ENCODE results near the gene SPSB2. TPM values are rescaled to one million over a fixed set of nuclear protein-coding genes. Genes with fewer than 3 reads are reported as not detected.
"Not testable (repeated sequence)": the region's sequence is repeated elsewhere in the genome, so short reads cannot be mapped to it uniquely, and the experiment has no call there.

The SPSB2 gene
- total RNA-seq, 1 donor, result 11.9 TPM

- H2AFZ ChIP-seq (ENCODE audit: low read length), result peak overlapping the region; percentile 89
- peak overlapping the region; percentile 71 for H3K27ac ChIP-seq (ENCODE audit: low read depth, low read length)
- no peak for TF ChIP-seq CTCF (IDR thresholded peaks at IDR 0.05; ENCODE audit: extremely low read depth, low read depth, low read length)
- peaks cover 4% of the 10 kb centered on the region for H3K36me3 ChIP-seq (ENCODE audit: insufficient read depth, low read length)
- H4K20me1 ChIP-seq (ENCODE audit: insufficient read depth, low read length), result no peaks in the 10 kb centered on the region
- H3K27me3 ChIP-seq (ENCODE audit: insufficient read depth, low read length), result no peaks in the 10 kb centered on the region
- no peak for DNase-seq (ENCODE audit: insufficient read length, low spot score, missing footprints)
- H3K4me2 ChIP-seq (ENCODE audit: insufficient read depth, low read length), result peak overlapping the region; percentile 82
- H3K4me1 ChIP-seq (ENCODE audit: insufficient read depth, low read length), result peaks cover 11% of the 10 kb centered on the region
- peak overlapping the region; percentile 66 for H3K4me3 ChIP-seq (ENCODE audit: insufficient read depth, low read length)
- no peaks in the 10 kb centered on the region for H3K79me2 ChIP-seq (ENCODE audit: insufficient read depth, low read length)
- no peaks in the 10 kb centered on the region for H3K9me3 ChIP-seq (ENCODE audit: low read depth, low read length)
Observed at GRCh38 chr12:6891646-6892001, 18.5 kb upstream of the SPSB2 start.

DNA sequence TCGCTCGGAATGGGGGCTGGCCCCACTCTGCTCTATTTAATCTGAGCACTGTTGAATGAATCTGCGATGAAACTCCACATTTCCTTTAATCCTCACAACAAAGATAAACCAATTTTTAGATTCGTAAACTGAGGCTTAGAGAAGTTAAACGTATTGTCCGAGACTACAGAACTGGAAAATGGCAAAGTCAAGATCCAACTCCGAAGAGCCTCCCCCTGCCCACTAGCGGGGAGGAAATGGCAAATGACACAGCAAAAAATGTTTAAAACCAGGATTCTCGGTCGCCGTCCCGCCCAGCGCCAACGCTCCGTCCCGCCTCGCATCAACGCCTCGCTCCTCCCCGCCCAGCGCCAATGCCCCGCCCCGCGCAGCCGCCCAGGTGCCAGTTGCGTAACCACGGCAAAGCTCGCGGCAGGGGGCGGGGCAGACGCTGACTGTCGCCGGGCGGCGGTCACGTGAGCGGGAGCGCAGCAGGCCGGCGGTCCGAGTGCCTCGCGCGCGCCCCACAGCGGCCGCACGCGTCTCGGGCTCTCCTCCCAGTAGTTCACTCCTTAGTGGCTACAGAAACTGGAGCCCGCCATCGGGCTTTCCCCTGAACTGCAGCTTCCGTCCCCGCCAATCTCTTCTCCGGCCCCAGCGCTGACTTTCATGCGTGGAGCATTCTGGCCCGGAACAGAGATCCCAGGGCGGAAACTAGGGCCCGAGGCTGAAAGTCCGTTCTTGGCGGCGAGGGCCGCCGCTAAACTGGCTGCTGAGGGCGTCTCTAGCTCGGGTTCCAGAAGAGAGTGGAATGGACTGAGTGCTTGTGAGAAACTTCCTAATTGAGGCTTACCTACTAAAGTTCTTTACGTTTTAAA lies 17.9 kb upstream of the SPSB2 start:
- H3K4me3 ChIP-seq (ENCODE audit: insufficient read depth, low read length), result peak overlapping the region; percentile 66
- peak; percentile 74 for TF ChIP-seq CTCF (IDR thresholded peaks at IDR 0.05; ENCODE audit: extremely low read depth, low read depth, low read length)
- no peaks in the 10 kb centered on the region for H3K79me2 ChIP-seq (ENCODE audit: insufficient read depth, low read length)

DNA sequence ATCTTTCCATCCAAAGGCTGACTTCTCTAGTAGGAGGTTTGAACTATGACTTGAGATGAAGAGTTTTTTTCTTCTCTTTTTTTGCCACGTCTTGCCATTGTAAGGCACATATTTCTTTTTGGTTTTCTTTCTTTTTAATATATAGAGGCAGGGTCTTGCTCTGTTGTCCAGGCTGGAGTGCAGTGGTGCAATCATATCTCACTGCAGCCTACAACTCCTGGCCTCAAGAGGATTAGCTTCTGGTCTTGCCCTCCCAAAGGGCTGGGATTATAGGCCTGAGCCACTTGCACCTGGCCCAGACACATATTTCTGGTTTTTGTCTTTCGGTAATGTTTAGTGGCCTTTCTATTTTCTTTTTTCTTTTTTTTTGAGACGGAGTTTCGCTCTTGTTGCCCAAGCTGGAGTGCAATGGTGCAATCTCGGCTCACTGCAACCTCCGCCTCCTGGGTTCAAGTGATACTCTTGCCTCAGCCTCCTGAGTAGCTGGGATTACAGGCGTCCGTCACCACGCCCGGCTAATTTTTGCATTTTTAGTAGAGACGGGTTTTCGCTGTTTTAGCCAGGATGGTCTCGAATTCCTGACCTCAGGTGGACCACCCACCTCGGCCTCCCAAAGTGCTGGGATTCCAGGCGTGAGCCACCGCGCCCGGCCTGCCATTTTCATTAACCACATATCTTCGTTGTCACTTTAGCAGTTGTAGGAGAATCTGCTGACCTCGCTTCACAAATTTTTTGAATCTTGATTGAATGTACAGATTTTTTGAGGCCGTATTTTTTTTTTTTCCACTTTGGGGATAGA lies 16.9 kb upstream of the SPSB2 start:
- H4K20me1 ChIP-seq (ENCODE audit: insufficient read depth, low read length); H3K9me3 ChIP-seq (ENCODE audit: low read depth, low read length); H3K27me3 ChIP-seq (ENCODE audit: insufficient read depth, low read length); H2AFZ ChIP-seq (ENCODE audit: low read length); H3K4me3 ChIP-seq (ENCODE audit: insufficient read depth, low read length); H3K79me2 ChIP-seq (ENCODE audit: insufficient read depth, low read length); H3K36me3 ChIP-seq (ENCODE audit: insufficient read depth, low read length); DNase-seq (ENCODE audit: insufficient read length, low spot score, missing footprints): not testable (repeated sequence)
- H3K4me2 ChIP-seq (ENCODE audit: insufficient read depth, low read length), result peak overlapping the region; percentile 70
- H3K27ac ChIP-seq (ENCODE audit: low read depth, low read length), result peak overlapping the region; percentile 67
- H3K4me1 ChIP-seq (ENCODE audit: insufficient read depth, low read length), result peaks cover 11% of the 10 kb centered on the region

More for the DNA sequence above, 17.9 kb upstream of the SPSB2 start:
- Histone ChIP-seq H3K27ac (ENCODE audit: low read depth, low read length) (peak overlapping the region; percentile 71), H3K27me3 (ENCODE audit: insufficient read depth, low read length) (no peaks in the 10 kb centered on the region), H3K36me3 (ENCODE audit: insufficient read depth, low read length) (peaks cover 4% of the 10 kb centered on the region), H3K4me2 (ENCODE audit: insufficient read depth, low read length) (peak overlapping the region; percentile 82), H3K9me3 (ENCODE audit: low read depth, low read length) (no peaks in the 10 kb centered on the region), H3K4me1 (ENCODE audit: insufficient read depth, low read length) (peaks cover 11% of the 10 kb centered on the region), H2AFZ (ENCODE audit: low read length) (peak overlapping the region; percentile 89), H4K20me1 (ENCODE audit: insufficient read depth, low read length) (no peaks in the 10 kb centered on the region)
- DNase-seq (ENCODE audit: insufficient read length, low spot score, missing footprints), result peak; percentile 99

- not testable (repeated sequence) for H3K79me2 ChIP-seq (ENCODE audit: insufficient read depth, low read length); DNase-seq (ENCODE audit: insufficient read length, low spot score, missing footprints); H2AFZ ChIP-seq (ENCODE audit: low read length); H3K9me3 ChIP-seq (ENCODE audit: low read depth, low read length); H3K27me3 ChIP-seq (ENCODE audit: insufficient read depth, low read length); H4K20me1 ChIP-seq (ENCODE audit: insufficient read depth, low read length); H3K27ac ChIP-seq (ENCODE audit: low read depth, low read length); H3K4me2 ChIP-seq (ENCODE audit: insufficient read depth, low read length); H3K4me3 ChIP-seq (ENCODE audit: insufficient read depth, low read length); H3K36me3 ChIP-seq (ENCODE audit: insufficient read depth, low read length); H3K4me1 ChIP-seq (ENCODE audit: insufficient read depth, low read length)
Observed at GRCh38 chr12:6888794-6889193, 15.7 kb upstream of the SPSB2 start.

Measured in osteoblast (primary cell).